ENCODE data around the gene KRTAP5-11.
"Not testable (repeated sequence)": the region's sequence is repeated elsewhere in the genome, so short reads cannot be mapped to it uniquely, and the experiment has no call there.

KRTAP5-11 gene

DNA sequence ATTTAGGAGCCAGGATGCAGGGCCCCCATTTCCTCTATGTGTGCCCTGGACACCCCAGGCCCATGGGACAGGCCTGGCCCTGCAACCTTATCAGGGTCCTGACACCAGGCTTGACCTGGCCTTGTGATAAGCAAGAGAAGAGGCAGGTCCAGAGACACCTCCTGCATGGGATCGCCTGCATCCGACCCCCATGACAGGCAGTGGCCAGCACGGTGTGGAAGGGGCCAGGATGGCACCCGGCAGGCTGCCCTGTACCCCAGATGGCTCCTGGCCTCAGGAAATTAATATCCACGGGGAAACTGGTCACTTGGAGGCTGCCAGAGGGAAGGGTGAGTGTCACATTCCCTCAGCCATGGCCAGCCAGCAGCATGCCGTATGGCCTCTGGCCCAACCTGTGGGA, 27.7 kb downstream of the KRTAP5-11 start:
- DNase-seq, result no peak

DNA sequence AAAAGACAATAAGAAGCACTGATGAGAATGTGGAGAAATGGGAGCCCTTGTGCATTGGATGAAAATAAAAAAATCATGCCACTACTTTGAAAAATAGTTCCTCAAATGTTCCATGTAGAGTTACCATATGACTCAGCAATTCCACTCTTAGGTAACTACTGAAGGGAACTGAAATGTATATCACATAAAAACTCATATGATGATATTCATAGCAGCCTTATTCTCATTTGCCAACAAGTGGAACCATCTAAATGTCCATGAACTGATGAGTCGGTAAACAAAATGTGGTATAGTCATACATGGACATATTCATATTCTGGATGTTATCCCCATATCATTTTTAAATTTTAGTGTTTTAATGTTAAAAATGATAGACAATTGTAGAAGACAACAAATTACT, 31.0 kb downstream of the KRTAP5-11 start:
- DNase-seq, result no peak

DNA sequence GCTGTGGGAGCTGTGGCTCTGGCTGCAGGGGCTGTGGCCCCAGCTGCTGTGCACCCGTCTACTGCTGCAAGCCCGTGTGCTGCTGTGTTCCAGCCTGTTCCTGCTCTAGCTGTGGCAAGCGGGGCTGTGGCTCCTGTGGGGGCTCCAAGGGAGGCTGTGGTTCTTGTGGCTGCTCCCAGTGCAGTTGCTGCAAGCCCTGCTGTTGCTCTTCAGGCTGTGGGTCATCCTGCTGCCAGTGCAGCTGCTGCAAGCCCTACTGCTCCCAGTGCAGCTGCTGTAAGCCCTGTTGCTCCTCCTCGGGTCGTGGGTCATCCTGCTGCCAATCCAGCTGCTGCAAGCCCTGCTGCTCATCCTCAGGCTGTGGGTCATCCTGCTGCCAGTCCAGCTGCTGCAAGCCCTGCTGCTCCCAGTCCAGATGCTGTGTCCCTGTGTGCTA, 33.9 kb downstream of the KRTAP5-11 start:
- DNase-seq, result no peak

DNA sequence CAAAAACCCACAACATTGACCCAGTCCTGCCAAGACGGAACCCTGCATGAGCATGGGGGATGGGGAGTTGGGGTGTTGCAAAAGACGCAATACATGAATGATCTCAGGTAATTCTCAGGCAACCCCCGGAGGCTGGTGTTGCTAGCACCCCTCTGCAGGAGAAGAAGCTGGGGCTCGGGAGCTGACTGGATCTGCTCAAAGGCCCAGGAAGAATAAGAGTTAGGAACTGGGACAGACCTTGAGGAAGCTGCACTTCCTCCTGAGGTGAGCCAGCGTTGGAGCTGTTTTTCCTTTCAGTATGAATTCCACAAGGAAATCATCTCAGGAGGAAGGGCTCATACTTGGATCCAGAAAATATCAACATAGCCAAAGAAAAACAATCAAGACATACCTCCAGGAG, 34.6 kb downstream of the KRTAP5-11 start, which contains the start of gene KRTAP5-9:
KRTAP5-9 (plus strand) TSS at position 301 of the 400 bp plus-strand sequence. CDS start 238 bp downstream, outside the sequence.
- no peak for DNase-seq

DNA sequence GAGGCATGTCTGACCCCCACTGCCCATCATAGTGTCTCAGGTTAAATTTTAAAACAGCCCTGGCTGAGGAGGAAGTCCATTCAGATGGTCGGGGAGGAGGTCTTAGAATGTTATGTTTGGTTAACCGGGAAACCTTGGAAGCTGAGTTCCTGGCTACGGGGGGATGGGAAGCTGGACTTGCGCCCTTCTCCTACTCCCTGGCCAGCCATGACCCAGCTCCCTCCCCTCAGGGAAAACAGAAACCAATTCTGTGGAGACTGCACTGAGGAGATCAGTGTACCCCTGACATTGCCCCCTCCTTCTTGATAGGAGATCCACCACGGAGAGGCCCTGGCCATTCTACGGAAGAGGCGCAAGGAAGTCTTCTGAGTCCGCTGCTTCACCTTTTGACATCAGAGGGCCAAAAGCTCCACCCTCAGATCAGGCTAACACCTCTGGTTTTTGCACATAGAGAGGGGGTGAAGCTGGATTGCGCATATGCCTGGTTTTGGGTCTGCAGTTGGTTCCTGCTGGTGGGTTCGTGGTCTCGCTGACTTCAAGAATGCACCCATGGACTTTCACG, 37.2 kb downstream of the KRTAP5-11 start:
- no peak for DNase-seq

DNA sequence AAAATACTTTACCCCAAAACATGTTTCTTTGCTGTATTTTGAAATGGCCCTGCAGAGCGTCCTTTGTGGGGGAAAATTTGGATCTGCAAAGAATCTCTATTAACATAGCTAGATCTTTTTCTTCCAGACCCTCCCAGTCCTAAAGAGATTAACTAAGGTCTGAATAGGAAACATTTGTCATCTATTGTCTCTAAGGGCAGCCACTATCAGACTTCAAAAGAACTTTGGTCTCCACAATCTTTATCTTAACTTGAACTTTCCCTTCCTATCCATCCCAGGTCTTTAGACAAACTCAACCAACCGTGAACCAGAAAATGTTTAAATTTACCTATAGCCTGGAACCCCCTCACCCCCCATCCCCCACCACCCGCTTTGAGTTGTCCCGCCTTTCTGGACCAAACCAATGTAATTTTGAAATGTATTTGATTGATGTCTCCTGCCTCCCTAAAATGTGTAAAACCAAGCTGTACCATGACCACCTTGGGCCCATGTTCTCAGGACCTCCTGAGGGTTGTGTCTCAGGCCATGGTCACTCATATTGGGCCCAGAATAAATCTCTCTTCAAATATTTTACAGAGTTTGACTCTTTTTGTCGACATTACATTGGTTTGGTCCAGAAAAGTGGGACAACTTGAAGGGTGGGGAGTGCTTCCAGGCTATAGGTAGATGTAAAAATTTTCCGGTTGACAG, 38.0 kb downstream of the KRTAP5-11 start:
- DNase-seq, result no peak

DNA sequence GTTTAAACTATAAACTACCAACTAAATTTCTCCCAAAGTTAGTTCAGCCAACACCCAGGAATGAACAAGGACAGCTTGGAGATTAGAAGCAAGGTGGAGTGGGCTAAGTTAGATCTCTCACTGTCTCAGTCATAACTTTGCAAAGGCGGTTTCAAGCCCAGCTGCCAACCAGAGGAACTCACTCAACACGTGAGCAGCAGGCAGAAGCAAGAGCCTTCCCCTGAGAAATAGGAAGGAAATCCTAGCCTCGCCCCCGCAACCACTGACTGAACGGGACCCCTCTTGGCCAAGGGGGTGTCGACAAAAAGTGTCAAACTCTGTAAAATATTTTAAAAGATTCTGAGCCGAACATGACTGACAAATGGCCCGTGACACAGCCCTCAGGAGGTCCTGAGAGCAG, 38.8 kb downstream of the KRTAP5-11 start:
- DNase-seq, result no peak

DNA sequence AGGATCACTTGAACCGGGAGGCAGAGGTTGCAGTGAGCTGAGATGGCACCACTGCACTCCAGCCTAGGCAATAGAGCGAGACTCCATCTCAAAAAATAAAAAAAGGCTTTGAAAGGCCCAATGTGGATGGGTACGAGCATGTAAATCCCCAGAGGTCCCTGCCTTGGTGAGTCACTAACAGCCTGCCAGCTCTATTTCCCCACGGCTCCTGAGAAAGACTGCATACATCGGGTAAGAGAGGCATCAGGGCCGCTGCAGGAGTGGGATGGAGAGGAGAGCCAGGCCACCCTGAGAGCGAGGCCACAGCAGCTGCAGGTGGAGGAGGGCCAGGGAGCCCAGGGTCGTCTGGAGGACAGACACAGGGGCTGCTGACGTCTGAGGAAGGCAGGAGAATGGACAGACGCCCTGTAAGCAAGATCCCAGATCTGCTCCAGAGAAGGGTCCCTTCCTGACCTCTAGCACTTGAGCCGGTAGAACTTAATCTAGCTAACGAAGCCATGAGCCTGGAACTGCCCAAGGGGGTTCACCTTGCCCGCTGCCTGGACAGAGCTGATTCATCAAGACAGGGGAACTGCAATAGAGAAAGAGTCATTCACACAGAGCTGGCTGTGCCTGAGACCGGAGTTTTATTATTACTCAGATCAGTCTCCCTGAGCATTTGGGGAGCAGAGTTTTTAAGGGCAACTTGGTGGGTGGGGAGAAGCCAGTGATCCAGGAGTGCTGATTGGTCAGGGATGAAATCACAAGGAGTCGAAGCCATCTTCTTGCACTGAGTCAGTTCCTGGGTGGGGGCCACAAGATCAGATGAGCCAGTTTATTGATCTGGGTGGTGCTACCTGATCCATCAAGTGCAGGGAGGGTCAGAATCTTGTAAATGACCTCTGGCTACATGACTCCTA, 39.5 kb downstream of the KRTAP5-11 start:
- DNase-seq, result no peak

DNA sequence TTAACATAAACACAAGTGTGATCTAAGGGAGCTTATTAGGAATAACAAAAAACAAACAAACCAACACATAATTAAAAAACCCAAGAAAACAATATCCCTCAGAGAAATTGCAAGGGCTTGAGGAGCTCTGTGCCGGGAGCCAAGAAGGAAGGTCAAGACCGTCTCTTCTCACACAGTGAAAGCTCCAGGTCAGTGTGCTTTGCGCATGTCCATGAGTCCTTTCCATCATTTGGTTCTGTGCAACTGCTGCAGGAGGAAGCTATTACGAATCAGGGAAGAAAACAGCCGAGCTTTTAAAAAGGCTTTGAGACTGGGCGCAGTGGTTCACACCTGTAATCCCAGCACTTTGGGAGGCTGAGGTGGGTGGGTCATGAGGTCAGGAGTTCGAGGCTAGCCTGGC, 40.3 kb downstream of the KRTAP5-11 start:
- DNase-seq, result no peak

DNA sequence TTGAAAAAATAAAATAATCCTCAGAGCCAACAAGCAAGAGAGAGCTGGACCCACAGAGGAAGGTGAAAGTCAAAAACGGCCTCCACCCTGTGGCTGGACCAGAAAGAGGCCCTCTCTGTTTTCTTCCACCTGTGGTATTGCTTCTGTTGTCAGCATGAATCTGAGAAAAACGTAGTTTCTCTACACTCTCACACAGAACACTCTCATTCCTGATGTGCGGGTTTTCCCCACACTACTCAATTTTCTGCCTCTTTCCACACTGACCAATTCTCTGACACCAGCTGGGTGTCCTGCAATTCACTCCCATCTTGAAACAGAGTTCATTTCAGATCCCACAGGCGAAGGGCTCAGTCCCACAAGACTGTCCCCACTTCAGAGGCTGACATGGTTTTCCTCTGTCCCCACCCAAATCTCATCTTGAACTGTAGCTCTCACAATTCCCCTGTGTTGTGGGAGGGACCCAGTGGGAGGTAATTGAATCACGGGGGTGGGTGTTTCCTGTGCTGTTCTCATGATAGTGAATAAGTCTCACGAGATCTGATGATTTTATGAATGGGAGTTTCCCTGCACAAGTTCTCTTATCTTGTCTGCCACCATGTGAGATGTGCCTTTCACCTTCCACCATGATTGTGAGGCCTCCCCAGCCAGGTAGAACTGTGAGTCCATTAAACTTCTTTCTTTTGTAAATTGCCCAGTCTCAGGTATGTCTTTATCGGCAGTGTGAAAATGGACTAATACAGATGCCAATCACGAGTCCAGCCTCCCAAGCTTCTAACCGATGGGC, 42.0 kb downstream of the KRTAP5-11 start:
- not testable (repeated sequence) for DNase-seq

DNA sequence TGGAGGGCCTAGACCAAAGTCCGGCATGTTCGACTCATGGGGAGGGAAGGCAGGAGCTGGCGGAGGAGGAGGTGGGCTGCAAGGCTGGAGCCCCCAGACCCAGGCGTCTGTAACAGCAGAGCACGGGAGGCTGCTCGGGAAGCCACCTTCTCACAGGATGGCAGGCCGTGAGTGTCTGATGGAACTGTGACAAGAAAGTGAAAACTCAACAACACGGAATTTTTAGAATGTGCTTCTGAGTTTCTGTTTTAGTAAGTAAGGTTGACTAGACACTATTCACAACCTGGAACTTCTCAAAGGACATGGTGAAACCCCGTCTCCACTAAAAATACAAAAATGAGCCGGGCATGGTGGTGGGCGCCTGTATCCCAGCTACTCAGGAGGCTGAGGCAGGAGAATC, 42.7 kb downstream of the KRTAP5-11 start:
- not testable (repeated sequence) for DNase-seq

DNA sequence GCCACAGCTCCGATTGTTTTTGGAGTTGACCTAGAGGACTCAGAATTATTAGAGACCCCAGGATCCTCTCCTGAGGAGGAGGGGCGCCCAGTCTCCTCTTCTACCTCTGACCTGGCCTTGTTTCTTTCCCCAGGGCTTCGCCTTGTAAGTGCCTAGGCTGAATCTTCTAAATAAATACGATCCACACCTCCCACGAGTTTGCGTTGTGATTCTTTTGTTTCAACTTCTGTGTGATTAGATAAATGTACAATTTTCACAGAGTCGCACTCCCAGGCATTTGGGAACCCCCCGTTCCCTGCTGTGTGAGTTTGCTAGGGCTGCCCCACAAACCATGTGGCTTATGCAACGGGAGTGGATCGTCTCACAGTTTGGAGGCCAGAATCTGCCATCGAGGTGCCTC, 43.7 kb downstream of the KRTAP5-11 start:
- no peak for DNase-seq

DNA sequence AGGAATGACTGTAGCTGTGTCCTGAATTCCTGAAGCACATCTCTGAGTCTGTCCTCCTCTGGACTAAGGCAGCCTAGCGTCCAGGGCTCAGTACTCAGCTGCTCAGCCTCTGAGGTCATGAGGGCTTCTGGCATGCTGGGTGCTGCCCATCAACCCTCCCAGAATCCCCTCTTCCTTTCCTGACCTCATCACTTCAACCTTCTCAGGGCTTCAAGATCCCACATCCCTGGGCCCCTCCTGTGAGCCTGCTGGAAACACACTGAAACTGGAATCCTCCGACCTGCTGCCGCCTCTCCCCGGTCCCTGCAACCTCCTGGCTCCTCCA, 44.0 kb downstream of the KRTAP5-11 start:
- no peak for DNase-seq

DNA sequence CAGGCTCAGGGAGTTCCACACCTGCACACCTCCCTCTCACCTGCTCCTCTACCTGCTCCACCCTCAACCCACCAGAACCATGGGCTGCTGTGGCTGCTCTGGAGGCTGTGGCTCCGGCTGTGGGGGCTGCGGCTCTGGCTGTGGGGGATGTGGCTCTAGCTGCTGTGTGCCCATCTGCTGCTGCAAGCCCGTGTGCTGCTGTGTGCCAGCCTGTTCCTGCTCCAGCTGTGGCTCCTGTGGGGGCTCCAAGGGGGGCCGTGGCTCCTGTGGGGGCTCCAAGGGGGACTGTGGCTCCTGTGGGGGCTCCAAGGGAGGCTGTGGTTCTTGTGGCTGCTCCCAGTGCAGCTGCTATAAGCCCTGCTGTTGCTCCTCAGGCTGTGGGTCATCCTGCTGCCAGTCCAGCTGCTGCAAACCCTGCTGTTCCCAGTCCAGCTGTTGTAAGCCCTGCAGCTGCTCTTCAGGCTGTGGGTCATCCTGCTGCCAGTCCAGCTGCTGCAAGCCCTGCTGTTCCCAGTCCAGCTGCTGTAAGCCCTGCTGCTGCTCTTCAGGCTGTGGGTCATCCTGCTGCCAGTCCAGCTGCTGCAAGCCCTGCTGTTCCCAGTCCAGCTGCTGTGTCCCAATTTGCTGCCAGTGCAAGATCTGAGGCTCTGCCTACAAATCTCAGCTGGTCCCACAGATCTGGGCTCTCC, 44.6 kb downstream of the KRTAP5-11 start, which contains the start of gene KRTAP5-8:
KRTAP5-8 (plus strand) TSS at position 49 of the 689 bp plus-strand sequence; CDS start at position 80, 31 bp downstream.
- DNase-seq, result not testable (repeated sequence)

DNA sequence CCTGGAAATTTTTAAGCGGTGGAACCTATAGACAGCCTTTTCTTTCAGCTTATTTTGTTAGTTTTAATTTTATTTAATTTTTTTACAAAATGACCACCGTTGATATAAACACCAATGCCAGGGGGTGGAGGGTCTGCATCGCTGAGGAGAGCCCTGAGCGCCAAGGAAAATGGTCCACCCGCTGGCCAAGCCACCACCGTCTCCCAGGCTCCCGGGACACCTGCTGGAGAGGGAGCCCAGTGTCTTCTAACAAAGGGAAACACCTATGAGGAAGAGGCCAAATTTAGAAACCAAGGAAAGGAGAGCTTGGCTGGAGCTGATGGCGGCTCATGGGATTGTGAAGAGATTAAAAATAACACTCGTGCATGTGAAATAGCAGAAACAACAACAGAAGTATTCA, 45.1 kb downstream of the KRTAP5-11 start:
- DNase-seq, result no peak

DNA sequence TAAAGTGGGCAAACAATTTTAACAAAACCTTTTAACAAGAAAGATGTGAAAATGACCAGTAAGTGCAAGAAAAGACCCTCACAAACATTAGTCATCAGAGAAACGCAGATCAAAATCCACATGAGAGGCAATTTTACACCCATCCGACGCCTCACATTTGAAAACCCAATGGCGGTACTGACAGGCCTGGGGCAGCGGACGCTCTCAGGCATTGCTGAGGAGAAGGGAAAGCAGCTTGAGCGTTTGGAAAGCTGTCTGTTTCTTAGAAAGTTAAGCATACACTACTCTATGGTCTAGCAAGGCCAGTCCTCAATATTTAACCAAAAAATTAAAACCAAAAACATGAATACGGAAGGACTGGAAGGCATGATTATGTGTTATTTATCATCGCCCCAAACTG, 46.9 kb downstream of the KRTAP5-11 start:
- no peak for DNase-seq

DNA sequence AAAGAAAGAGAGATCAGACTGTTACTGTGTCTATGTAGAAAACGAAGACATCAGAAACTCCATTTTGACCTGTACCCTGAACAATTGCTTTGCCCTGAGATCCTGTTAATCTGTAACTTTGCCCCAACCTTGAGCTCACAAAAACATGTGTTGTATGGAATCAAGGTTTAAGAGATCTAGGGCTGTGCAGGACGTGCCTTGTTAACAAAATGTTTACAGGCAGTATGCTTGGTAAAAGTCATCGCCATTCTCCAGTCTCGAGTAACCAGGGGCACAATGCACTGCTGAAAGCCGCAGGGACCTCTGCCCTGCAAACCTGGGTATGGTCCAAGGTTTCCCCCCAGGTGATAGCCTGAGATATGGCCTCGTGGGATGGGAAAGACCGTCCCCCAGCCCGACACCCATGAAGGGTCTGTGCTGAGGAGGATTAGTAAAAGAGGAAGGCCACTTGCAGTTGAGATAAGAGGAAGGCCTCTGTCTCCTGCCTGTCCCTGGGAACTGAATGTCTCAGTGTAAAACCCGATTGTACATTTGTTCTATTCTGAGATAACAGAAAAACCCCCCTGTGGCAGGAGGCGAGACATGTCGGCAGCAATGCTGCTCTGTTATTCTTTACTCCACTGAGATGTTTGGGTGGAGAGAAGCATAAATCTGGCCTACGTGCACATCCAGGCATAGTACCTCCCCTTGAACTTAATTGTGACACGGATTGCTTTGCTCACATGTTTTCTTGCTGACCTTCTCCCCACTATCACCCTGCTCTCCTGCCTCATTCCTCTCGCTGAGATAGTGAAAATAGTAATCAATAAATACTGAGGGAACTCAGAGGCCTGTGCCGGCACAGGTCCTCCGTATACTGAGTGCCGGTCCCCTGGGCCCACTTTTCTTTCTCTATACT, 47.7 kb downstream of the KRTAP5-11 start:
- DNase-seq, result not testable (repeated sequence)

DNA sequence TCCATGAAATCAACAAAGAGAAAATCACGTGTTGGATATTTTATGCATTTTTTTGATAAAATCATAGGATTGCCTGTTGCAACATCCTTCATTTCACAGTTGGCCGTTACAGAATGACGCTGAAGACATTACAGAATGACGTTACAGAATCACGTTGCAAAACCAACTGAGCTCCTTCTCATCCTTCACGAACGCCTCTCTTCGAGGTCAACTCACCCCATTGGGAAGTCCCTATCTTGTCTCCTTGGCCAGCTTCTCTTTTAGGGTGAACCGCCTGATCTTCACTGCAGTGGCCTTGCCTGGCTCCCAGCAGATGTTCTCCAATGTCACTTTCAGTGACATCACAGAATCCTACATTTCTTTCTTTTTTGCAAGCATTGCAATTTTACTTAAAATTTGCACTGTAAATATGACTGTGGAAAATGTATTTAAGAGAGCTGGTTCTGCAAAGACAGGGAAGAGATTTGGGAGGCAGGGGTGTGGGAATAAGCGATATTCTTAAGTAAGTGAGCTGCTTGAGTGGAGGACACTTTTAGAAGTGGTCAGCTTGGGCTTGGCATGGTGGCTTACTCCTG, 50.6 kb downstream of the KRTAP5-11 start:
- no peak for DNase-seq
